HG03354 (cell line): Measurements from ENCODE around the gene DYRK1A.
"Not testable (repeated sequence)": the region's sequence is repeated elsewhere in the genome, so short reads cannot be mapped to it uniquely, and the experiment has no call there.

ENCODE experiments used
- ATAC-seq: cut with Tn5 transposase; IDR thresholded peaks from one replicate; pipeline ENCODE4 v1.9.1; 2021; ENCODE audit warnings: mild to moderate bottlenecking; ENCODE audit not compliant: unreplicated experiment, poor library complexity, severe bottlenecking

Gene DYRK1A

DNA sequence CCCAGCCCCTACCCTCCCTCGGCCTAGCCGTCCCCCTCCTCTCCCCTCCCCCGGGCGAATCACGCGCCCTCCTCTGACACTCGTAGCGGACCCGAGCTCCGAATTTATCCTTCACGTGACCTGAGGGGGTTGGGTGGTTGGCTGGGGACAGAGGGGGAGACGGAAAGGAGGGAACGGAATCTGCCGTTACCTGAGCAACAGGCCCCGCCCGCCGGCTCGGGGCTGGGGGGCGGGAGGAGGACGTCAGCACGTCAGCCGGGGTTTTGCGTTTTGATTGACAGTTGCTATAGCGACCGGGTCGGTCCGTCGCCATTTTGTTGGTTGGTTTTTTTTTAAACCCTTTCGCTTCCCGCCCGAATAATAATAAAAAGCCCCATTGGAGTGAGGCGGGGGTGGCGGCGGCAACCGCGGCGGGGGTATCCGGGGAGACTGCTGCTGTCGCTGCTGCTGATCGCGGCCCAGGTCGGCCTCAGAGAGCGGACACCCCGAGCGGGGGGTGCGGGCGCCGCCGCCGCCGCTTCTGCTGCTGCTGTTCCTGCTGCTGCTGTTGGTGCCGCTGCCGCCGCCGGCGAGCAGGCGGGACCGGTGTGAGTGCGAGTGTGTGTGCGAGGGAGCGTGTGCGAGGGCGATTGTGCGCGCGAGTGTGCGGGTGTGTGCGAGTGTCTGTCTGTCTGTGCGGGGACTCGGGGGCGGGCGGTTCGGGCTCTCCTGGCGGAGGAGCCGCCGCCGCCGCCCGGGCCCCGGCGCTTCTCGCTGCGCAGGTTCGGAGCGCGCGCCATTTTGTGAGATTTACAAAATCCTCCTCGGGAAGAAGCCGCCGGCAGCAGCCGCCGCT, at the start of gene DYRK1A:
TSS of gene DYRK1A (plus strand) at position 292 of the 835 bp plus-strand sequence. CDS start 53,602 bp downstream, outside the sequence.
- ATAC-seq, result peak; percentile 65

DNA sequence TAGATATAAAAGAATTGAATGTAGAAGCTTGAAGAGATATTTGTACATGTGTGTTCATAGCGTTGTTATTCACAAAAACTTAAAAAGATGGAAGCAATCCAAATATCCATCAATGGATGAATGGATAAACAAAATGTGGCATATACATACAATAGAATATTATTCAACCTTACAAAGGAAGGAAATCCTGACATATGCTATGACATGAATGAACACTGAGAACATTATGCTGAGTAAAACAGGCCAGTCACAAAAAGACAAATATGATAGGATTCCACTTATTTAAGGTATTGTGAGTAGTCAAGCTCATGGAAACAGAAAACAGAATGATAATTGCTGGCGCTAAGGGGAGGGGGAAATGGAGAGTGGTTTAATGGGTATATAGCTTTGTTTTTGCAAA, 47.0 kb upstream of the DYRK1A start:
- ATAC-seq, result no peak

DNA sequence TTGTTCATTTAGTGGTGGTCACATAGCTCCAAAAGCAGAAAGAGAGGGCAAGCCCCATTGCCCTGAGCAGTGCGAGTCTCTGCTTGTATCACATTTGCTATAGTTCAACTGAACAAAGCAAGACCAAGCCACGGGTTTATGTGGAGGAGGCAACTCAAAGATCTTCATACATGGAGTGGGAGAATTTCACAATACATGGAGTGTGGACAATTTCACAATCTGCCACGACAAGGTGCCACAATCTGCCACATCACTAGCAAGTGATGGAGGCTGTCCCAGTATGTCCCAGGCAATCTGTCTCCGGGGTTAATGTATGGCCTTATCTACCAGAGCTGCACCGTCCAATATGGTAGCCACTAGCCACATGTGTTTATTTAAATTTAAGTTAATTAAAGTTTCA, 44.5 kb upstream of the DYRK1A start:
- ATAC-seq, result no peak

DNA sequence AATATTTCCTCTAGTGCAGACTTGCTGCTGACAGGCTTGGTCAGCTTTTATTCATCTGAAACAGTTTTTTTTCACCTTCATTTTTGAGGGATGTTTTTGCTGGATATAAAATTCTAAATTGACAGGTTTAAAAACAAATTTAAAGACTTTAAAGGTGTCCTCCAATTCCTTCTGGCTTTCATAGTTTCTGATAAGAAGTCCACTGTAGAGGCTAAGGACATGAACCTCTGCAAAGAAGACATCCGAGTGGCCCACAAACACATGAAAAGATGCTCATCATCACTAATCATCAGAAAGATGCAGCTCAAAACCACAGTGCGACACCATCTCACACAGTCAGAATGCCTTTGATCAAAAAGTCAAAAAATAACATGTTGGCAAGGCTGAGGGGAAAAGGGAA, 42.0 kb upstream of the DYRK1A start:
- ATAC-seq, result no peak

DNA sequence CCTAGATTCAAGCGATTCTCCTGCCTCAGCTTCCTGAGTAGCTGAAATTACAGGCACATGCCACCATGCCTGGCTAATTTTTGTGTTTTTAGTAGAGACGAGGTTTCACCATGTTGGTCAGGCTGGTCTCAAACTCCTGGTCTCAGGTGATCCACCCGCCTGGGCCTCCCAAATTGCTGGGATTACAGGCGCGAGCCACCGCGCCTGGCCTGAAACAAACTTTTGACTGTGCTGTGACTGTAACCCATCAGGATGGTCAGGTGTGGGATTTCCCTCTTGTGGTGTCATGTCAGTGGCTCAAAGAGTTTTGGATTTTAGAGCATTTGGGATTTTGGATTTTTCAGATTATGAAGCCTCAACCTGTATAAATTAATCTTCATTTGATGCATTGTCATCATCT, 38.4 kb upstream of the DYRK1A start:
- not testable (repeated sequence) for ATAC-seq

DNA sequence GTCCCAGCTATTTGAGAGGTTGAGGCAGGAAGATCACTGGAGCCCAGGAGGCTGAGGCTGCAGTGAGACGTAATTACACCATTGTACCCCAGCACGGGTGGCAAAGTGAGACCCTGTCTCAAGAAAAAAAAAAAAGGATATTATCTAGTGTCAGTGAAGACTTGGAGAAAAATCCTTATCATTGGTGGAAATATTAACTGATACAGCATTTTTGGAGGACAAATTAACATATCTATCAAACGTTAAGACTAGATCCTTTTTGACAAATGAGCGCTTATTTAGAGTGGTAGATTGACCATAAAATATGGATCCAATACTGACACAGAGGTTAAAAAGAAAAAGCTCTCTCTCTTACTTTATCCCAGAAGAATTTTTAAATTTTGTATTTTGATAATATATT, 35.2 kb upstream of the DYRK1A start:
- ATAC-seq, result no peak

DNA sequence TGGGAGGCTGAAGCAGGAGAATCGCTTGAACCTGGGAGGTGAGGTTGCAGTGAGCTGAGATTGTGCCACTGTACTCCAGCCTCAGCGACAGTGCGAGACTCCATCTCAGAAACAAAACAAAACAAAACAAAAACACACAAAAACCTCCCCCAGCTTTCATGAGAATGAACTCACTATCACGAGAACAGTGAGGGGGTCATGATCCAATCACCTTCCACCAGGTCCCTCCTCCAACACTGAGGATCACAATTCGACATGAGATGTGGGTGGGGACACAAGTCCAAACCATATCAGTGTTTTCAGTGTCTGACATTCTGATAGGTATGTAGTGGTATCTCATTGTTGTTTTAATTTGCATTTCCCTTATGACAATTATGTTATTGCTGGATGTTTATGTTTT, 31.5 kb upstream of the DYRK1A start:
- ATAC-seq, result no peak

DNA sequence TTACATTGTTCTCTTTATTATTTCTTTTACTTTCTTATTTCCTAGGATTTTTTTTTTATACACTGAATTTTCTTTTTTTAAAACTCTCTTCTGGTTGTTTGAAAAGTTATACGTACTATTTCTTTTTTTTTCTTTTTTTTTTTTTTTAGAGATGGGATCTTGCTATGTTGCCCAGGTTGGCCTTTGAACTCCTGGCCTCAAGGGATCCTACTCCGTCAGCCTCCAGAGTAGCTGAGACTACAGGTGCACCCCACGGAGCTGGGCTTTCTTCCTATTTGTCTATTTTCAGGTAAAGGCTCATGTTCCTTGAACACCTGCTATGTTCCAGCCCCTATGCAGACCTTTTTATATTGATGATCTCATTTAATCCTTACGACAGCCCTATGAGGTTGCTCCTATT, 29.4 kb upstream of the DYRK1A start:
- ATAC-seq, result no peak

DNA sequence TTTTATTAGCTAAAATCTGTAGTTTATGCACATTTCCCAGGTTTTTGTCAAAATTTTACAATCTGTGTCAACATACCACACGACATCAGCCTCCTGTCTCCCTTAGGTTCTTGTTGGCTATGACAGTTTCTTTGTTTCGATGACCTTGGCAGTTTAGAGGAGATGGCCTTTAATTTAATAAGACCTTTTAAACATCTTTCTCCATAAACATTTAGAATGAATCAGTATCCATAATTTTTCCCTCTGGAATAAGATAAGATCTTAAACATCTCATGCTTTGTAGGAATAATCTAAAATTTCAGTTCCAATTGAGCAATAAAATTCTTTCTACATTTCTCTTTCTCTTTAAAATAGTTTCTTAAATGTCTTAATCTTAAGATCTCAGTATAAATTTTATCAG, 28.7 kb upstream of the DYRK1A start:
- no peak for ATAC-seq

DNA sequence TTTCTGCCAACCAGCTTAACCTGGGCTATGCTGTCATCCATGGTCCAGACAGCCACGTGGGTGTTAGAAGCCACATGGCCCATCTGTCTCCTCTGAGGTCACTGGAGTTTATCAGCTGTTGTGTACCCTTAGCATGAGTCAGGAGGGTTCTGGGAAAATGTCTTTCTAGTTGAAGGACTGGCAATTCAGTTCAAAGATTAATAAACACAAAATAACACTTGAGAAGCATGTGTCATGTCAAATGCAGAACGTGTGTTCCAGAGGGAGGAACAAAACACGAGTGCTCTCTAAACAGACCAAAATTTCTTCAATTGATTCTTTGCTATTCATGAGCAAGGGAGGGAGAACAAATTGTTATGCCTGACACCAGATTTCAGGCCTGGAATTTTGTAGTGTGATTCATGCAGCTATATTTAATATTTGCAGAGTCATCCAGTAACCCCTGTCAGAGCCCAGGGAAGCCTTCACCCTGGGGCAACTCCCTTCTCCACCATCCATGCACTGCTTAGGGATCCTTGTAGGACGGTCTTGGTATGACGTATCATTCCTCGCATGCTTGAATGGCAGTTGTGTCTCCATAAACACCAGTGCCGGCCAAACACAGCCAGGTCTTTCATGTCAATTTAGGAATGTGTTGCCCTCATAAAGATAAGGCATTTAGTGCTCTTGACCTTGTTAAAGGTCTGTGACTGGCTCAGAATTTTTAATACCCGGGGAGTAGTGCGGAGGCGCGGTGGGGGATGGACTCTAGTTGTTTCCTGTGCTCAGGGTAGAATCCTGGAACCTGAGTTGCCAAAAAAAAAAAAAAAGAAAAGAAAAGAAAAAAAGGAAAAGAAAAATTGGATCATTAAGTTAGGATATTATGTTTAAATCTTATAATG, 27.7 kb upstream of the DYRK1A start:
- ATAC-seq, result no peak

DNA sequence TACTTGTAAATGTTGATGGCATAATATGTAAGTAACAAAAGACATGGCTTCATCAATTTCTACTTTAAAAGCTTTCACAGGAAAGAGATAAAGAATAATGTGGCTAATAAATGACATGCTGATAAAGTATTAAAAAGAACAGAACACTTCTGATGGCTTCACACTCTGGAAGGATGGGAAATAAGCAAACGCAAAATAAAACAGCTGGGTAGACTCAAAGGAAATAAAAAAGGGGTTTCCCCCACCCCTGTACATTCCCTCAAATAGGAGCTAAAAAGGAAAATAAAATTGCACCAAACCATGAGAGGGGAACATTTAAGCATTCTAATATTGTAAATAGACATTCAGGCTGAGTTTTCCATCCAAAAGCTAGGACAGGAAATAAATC, 27.0 kb upstream of the DYRK1A start:
- no peak for ATAC-seq

DNA sequence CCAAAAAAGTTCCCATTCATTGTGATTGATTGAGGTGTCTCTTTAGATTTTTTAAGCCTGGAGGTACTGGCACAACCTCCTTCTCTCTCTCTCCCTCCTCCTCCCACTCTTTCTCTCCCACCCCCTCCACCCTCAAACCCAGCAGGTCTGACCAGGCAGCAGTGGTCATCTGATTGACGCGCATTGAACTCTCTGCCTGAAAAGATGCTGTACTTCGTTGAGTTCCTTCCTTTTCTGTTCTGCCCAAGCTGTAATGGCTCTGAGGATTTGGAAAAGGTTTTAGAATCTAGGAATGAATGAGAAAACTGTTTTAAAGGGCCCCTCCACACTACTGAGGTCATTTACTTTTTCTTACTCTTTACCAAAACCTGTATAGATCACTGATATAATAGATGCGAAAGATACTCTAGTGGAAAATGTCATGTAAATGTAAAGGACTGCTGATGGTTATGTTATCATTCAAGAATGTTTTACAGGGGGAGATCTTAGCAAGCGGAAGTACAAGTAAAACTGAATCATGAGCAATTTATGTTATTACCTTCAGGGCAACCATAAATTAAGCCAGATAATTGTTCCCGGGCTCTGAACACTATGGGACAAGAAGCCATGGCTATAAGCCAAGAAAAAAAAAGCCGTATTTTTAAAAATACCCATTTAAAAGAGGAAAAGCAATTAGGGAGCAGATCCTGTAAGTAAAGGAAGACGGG, 25.2 kb upstream of the DYRK1A start:
- ATAC-seq, result no peak

DNA sequence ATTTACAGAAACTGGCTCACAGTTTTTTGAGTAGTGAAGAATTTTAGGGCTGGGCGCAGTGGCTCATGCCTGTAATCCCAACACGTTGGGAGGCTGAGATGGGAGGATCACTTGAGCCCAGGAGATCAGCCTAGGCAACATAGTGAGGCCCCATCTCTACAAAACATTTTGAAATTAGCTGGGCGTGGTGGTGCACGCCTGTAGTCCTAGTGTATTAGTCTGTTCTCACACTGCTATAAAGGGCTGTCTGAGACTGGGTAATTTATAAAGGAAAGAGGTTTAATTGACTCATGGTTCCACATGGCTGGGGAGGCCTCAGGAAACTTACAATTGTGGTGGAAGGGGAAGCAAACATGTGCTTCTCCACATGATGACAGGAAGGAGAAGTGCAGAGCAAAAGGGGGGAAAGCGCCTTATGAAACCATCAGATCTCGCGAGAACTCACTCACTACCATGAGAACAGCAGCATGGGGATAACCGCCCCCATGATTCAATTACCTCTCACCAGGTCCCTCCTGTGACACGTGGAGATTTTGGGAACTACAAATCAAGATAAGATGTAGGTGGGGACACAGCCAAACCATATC, 24.4 kb upstream of the DYRK1A start:
- no peak for ATAC-seq

DNA sequence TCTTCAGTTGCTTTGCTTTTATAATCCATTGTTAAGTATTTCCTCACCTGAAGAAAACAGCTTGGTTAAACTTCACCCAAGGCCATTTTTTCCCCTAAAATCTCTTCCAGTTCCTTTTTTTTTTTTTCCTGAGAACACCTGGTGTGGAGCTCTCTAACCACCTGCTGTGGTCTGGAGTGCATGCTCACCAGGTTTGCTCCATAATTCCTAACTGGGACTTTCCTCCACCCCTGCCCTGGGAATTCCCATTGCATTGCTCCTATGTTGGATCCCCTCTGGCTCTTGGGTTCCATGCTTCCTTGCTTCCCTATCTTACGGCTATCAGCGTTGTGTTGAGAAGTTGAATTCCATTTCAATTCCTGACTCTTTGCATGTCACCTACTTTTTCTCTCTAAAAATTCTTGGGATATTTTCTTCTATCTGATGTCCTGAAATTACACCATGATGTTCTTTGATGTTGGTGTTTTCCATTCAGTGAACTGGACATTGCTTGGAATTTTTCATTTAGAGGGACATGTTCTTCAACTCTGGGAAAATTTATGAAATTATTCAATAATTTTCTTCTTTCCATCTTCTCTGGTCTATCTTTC, 19.6 kb upstream of the DYRK1A start:
- no peak for ATAC-seq

DNA sequence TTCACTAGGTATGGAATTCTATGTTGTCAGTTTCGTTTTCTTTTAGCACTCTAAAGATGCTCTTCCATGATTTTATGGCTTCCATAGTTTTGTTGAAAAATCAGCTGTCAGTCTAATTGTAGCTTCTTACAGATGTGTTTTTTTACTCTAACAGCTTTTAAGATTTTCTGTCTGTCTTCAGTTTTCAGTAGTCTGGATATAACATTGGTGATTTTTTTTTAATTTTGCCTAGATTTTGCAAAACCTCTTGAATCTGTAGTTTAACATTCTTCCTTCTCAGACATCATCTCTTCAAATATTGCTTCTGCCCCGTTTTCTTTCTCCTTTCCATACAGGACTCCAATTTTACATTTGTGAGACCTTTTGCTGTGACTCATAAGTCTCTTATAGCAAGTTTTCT, 17.9 kb upstream of the DYRK1A start:
- ATAC-seq, result no peak

DNA sequence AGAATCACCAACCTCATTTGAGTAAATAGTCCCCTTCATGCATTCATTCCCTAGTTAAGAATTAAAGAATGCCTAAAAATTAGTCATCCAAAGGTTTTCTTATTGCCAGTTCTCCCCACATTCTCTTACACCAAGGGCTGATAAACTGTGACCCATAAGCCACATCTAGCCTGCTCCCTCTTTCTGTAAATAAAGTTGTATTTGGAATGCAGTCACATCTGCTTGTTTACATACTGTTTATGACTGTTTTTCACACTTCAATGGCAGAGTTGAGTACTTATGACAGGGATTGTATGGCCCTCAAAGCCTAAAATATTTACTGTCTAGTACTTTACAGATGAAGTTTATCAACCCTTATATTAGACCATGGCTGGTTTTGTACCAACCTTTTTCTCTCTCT, 16.1 kb upstream of the DYRK1A start:
- ATAC-seq, result no peak

DNA sequence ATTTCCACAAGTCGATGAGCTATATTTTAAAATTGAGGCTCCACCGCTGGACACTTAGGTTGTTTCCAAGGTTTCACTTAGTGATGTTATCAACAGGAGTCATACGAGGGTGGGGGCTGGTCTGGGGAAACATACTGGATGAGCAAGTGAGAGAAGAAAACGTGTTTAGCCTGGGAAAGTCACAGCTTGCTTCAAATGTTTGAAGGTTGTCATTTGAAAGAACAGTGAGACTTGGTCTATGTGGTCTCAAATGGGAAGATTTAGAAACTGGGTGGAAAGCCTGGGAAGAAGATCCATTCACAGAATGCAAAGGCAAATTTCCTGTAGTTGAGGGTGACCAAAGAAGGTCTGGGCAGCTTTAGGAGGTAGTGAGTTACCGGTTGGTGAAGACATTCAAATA, 9.9 kb upstream of the DYRK1A start:
- no peak for ATAC-seq

DNA sequence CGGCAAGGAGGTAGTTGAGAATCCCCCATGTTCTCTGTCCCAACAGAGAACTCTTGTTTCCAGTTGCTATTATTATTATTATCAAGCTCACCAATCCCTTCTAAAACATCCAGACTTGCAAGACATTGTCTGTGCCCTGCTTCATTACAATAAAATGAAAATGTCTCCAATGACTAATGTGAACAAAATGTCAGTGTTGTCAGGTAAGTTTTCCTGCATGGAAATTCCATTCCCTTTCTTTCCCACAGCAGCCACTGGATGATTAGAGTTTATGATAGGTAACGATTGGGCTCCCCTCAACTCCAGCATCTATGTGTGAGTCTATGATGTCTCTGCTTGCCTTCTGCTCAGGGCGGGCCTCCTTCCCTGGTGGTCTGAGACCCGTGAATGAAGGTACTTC, 8.9 kb upstream of the DYRK1A start:
- ATAC-seq, result no peak

DNA sequence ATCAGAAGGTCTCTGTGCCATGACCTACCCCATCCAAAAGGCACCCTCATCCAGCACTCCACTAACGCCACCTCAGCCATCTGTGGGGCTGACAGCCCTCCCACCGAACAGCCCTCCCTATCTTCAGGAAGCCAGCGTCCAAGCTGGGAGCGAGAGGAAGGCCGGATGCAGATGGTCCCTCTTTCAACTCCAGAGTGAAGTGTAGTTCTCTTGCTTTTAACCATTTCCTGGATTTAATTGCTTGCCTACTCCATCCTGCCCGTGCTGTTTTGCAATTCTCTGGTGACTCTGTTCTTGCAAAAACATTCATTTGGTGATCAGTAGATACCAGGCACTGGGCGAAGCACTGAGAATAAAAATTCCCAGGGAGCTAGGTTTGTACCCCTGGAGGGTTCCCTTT, 8.2 kb upstream of the DYRK1A start:
- ATAC-seq, result no peak

DNA sequence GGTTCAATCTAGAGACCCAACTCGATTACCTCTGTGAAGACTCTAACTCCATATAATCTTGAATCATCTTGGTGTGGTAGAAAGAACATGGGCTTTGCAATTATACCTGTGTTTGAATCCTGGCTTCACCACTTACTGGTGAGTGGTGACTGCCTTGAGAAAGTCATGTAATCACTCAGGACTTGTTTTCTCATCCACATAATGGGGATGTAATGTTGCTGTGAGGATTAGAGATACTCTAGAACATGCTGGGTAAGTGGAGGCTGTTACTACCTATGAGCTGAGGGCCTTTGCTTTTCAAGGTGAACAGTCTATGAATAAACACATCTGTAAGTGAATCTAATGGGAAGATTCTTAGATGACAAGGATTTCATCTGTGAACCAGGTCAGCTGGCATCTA, 2.6 kb upstream of the DYRK1A start:
- no peak for ATAC-seq
